ENCODE results near the gene AOPEP. TPM values are rescaled to one million over a fixed set of nuclear protein-coding genes. Genes with fewer than 3 reads are reported as not detected.

The AOPEP gene
- total RNA-seq, 1 experiment from 2014 or later = 15.0 TPM

- Histone ChIP-seq H3K23ac (ENCODE audit: insufficient read length, low read depth, low read length) (no peak overlapping the region), H2BK20ac (ENCODE audit: low read depth, low read length, poor library complexity, severe bottlenecking) (no peak overlapping the region), H3K14ac (ENCODE audit: insufficient read depth, low read length) (no peak overlapping the region), H3K27ac (ENCODE audit: insufficient read length, low read depth, low read length) (no peak overlapping the region), H4K8ac (replicated peaks; ENCODE audit: insufficient read length, low read depth, low read length) (no peak overlapping the region), H2BK120ac (ENCODE audit: low read depth, low read length, poor library complexity, severe bottlenecking) (no peak overlapping the region), H3K4me2 (ENCODE audit: insufficient read depth, insufficient read length, low read length) (no peak overlapping the region), H3K79me2 (ENCODE audit: insufficient read depth, low read length) (no peaks in the 10 kb centered on the region), H3K9me3 (ENCODE audit: control insufficient read depth, low read depth, low read length) (no peaks in the 10 kb centered on the region), H3K9ac (ENCODE audit: extremely low read depth, insufficient read length, low read length) (no peak overlapping the region), H2BK12ac (ENCODE audit: insufficient read length, low read depth, low read length) (no peak overlapping the region), H4K20me1 (ENCODE audit: control insufficient read depth, insufficient read depth, insufficient read length) (no peaks in the 10 kb centered on the region), H3K79me1 (ENCODE audit: insufficient read depth, low read depth, low read length, poor library complexity, severe bottlenecking) (no peaks in the 10 kb centered on the region), H3K4me1 (ENCODE audit: insufficient read depth, low read length) (no peaks in the 10 kb centered on the region), H3K27me3 (ENCODE audit: insufficient read depth, low read length) (no peaks in the 10 kb centered on the region), H2AFZ (ENCODE audit: low read length) (no peak overlapping the region), H4K91ac (ENCODE audit: insufficient read length, low read depth, low read length) (no peak overlapping the region), H2AK5ac (ENCODE audit: insufficient read length, low read length) (no peak overlapping the region), H4K5ac (ENCODE audit: insufficient read length, low read depth, low read length) (no peak overlapping the region), H3K23me2 (ENCODE audit: insufficient read length, low read depth, low read length, poor library complexity, severe bottlenecking) (no peaks in the 10 kb centered on the region), H3T11ph (ENCODE audit: low read length) (no peak overlapping the region), H2BK15ac (ENCODE audit: low read depth, low read length) (no peak overlapping the region), H3K56ac (ENCODE audit: insufficient read length, low read depth, low read length) (no peak overlapping the region), H3K4ac (ENCODE audit: low read depth, low read length) (no peak overlapping the region), H2BK5ac (ENCODE audit: insufficient read length, low read length) (no peak overlapping the region), H3K18ac (ENCODE audit: insufficient read length, low read depth, low read length) (no peak overlapping the region)
- Mint-ChIP-seq H3K4me3 (no peak overlapping the region), H3K27ac (no peak overlapping the region; a peak in 2 of 7 replicates), H3K4me1 (peaks cover 3% of the 10 kb centered on the region in 2 experiments), H3K36me3 (ENCODE audit: insufficient read depth in 1 of 3, low read depth in 3 of 3) (peaks cover 4 to 6% (median 4%) of the 10 kb centered on the region in 3 experiments), H3K27me3 (ENCODE audit: low read depth) (no peaks in the 10 kb centered on the region), H3K9me3 (no peaks in the 10 kb centered on the region)
- TF ChIP-seq, protein P1, sequence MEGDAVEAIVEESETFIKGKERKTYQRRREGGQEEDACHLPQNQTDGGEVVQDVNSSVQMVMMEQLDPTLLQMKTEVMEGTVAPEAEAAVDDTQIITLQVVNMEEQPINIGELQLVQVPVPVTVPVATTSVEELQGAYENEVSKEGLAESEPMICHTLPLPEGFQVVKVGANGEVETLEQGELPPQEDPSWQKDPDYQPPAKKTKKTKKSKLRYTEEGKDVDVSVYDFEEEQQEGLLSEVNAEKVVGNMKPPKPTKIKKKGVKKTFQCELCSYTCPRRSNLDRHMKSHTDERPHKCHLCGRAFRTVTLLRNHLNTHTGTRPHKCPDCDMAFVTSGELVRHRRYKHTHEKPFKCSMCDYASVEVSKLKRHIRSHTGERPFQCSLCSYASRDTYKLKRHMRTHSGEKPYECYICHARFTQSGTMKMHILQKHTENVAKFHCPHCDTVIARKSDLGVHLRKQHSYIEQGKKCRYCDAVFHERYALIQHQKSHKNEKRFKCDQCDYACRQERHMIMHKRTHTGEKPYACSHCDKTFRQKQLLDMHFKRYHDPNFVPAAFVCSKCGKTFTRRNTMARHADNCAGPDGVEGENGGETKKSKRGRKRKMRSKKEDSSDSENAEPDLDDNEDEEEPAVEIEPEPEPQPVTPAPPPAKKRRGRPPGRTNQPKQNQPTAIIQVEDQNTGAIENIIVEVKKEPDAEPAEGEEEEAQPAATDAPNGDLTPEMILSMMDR (conservative IDR thresholded peaks at IDR 0.05) = no peak
- no peak for DNase-seq
- WGBS (ENCODE audit: extremely low coverage, insufficient read length, low lambda C conversion rate) = no CpG with 5 or more reads among the region's 8 CpGs
These were observed 74.1 kb downstream of the AOPEP start for GRCh38 chr9:94800424-94801117.
